ENCODE results near the gene ZNF474. TPM values are rescaled to one million over a fixed set of nuclear protein-coding genes. Genes with fewer than 3 reads are reported as not detected.

The ZNF474 gene
- total RNA-seq, 1 experiment from 2014 or later, result 0.36 TPM

GRCh38 chr5:122118356-122118948 is 10.9 kb upstream of the ZNF474 start:
- no peaks in the 10 kb centered on the region for H3K9me3 ChIP-seq (ENCODE audit: low read length)
- H2AFZ ChIP-seq (ENCODE audit: low read length), result no peak overlapping the region
- POLR2A ChIA-PET (ENCODE audit: unreplicated experiment), result no interaction called here
- intact Hi-C loops (cut with micrococcal nuclease), result no loop called here
- no peaks in the 10 kb centered on the region for H3K79me2 ChIP-seq (ENCODE audit: low read length)
- H3K9ac ChIP-seq (ENCODE audit: low read length), result no peak overlapping the region
- no peak overlapping the region for H3K4me2 ChIP-seq (ENCODE audit: low read length)
- no peak for DNase-seq
- H3F3A ChIP-seq (ENCODE audit: low read length, unreplicated experiment), result no peaks in the 10 kb centered on the region
- H3K27ac ChIP-seq (ENCODE audit: low read length), result no peak overlapping the region
- peaks cover 7% of the 10 kb centered on the region for H3K4me1 ChIP-seq (ENCODE audit: insufficient read depth, low read length)
- no TSS peak for BruUV-seq (replicated peaks)
- H3K27me3 ChIP-seq (ENCODE audit: low read length), result no peaks in the 10 kb centered on the region
- no peaks in the 10 kb centered on the region for H3K36me3 ChIP-seq (ENCODE audit: low read depth, low read length)
- CTCF ChIA-PET, result no interaction called here
- H4K20me1 ChIP-seq (ENCODE audit: low read length), result no peaks in the 10 kb centered on the region
- no peak overlapping the region for H3K4me3 ChIP-seq (ENCODE audit: low read length)
- H3K9me2 ChIP-seq (replicated peaks; ENCODE audit: low read length), result no peaks in the 10 kb centered on the region
- no peak for TF ChIP-seq CTCF (conservative IDR thresholded peaks at IDR 0.05; ENCODE audit: low read depth, low read length)
- no peak for TF ChIP-seq EZH2 (IDR thresholded peaks at IDR 0.05; ENCODE audit: low read length, unreplicated experiment)
- no peak for ATAC-seq

GRCh38 chr5:122119205-122119604 is 10.1 kb upstream of the ZNF474 start:
- peaks cover 7% of the 10 kb centered on the region for H3K4me1 ChIP-seq (ENCODE audit: insufficient read depth, low read length)
- H3K9me3 ChIP-seq (ENCODE audit: low read length), result no peaks in the 10 kb centered on the region
- H3K79me2 ChIP-seq (ENCODE audit: low read length), result no peaks in the 10 kb centered on the region
- H4K20me1 ChIP-seq (ENCODE audit: low read length), result no peaks in the 10 kb centered on the region
- ATAC-seq, result no peak
- DNase-seq, result no peak
- H3F3A ChIP-seq (ENCODE audit: low read length, unreplicated experiment), result no peaks in the 10 kb centered on the region
- no peak overlapping the region for H3K4me3 ChIP-seq (ENCODE audit: low read length)
- ChIA-PET CTCF (no interaction called here), POLR2A (ENCODE audit: unreplicated experiment) (no interaction called here)
- no peak overlapping the region for H2AFZ ChIP-seq (ENCODE audit: low read length)
- intact Hi-C loops (cut with micrococcal nuclease), result no loop called here
- no peaks in the 10 kb centered on the region for H3K27me3 ChIP-seq (ENCODE audit: low read length)
- H3K9ac ChIP-seq (ENCODE audit: low read length), result no peak overlapping the region
- no TSS peak for BruUV-seq (replicated peaks)
- no peaks in the 10 kb centered on the region for H3K36me3 ChIP-seq (ENCODE audit: low read depth, low read length)
- H3K4me2 ChIP-seq (ENCODE audit: low read length), result no peak overlapping the region
- H3K9me2 ChIP-seq (replicated peaks; ENCODE audit: low read length), result no peaks in the 10 kb centered on the region
- no peak overlapping the region for H3K27ac ChIP-seq (ENCODE audit: low read length)
- no peak for TF ChIP-seq CTCF (conservative IDR thresholded peaks at IDR 0.05; ENCODE audit: low read depth, low read length)
- no peak for TF ChIP-seq EZH2 (IDR thresholded peaks at IDR 0.05; ENCODE audit: low read length, unreplicated experiment)
- TF ChIP-seq EZH2phosphoT487 (IDR thresholded peaks at IDR 0.05; ENCODE audit: borderline replicate concordance, low read length), result no peak

GRCh38 chr5:122120493-122120892 is 8.9 kb upstream of the ZNF474 start:
- no peak for ATAC-seq
- DNase-seq, result no peak
- Histone ChIP-seq H4K20me1 (ENCODE audit: low read length) (no peaks in the 10 kb centered on the region), H3K4me1 (ENCODE audit: insufficient read depth, low read length) (peaks cover 7% of the 10 kb centered on the region), H3K9ac (ENCODE audit: low read length) (no peak overlapping the region), H3K9me3 (ENCODE audit: low read length) (no peaks in the 10 kb centered on the region), H3K27ac (ENCODE audit: low read length) (no peak overlapping the region), H3F3A (ENCODE audit: low read length, unreplicated experiment) (no peaks in the 10 kb centered on the region), H3K9me2 (replicated peaks; ENCODE audit: low read length) (no peaks in the 10 kb centered on the region), H3K36me3 (ENCODE audit: low read depth, low read length) (no peaks in the 10 kb centered on the region), H3K27me3 (ENCODE audit: low read length) (no peaks in the 10 kb centered on the region), H3K4me3 (ENCODE audit: low read length) (no peak overlapping the region), H3K4me2 (ENCODE audit: low read length) (no peak overlapping the region), H3K79me2 (ENCODE audit: low read length) (no peaks in the 10 kb centered on the region), H2AFZ (ENCODE audit: low read length) (no peak overlapping the region)
- ChIA-PET POLR2A (ENCODE audit: unreplicated experiment) (no interaction called here), CTCF (no interaction called here)
- intact Hi-C loops (cut with micrococcal nuclease), result no loop called here
- BruUV-seq (replicated peaks), result no TSS peak
- TF ChIP-seq CTCF (conservative IDR thresholded peaks at IDR 0.05; ENCODE audit: low read depth, low read length), result no peak
- no peak for TF ChIP-seq EZH2 (IDR thresholded peaks at IDR 0.05; ENCODE audit: low read length, unreplicated experiment)
- TF ChIP-seq EZH2phosphoT487 (IDR thresholded peaks at IDR 0.05; ENCODE audit: borderline replicate concordance, low read length), result no peak

All from PC-3 (cell line).